GM21390 (cell line): Measurements from ENCODE around the gene IVNS1ABP.

Experiments
- ATAC-seq: cut with Tn5 transposase; IDR thresholded peaks from one replicate; pipeline ENCODE4 v1.9.1; 2021; ENCODE audit not compliant: unreplicated experiment

IVNS1ABP gene

GRCh38 chr1:185295091-185295490, 22.0 kb downstream of the IVNS1ABP start:
- no peak for ATAC-seq

- no peak for ATAC-seq
Measured at GRCh38 chr1:185293967-185294542, 23.0 kb downstream of the IVNS1ABP start.

- no peak for ATAC-seq
Measured at GRCh38 chr1:185292237-185292636, 24.8 kb downstream of the IVNS1ABP start.

GRCh38 chr1:185291652-185292051, 25.4 kb downstream of the IVNS1ABP start:
- no peak for ATAC-seq

- no peak for ATAC-seq
Measured at GRCh38 chr1:185291159-185291558, 25.9 kb downstream of the IVNS1ABP start.

- no peak for ATAC-seq
Measured at GRCh38 chr1:185289880-185290279, 27.2 kb downstream of the IVNS1ABP start.

- ATAC-seq, result no peak
Measured at GRCh38 chr1:185288435-185288834, 28.6 kb downstream of the IVNS1ABP start.

- ATAC-seq, result no peak
Measured at GRCh38 chr1:185287451-185287850, 29.6 kb downstream of the IVNS1ABP start.

GRCh38 chr1:185284533-185285276, 32.3 kb downstream of the IVNS1ABP start:
- no peak for ATAC-seq

GRCh38 chr1:185284116-185284515, 32.9 kb downstream of the IVNS1ABP start:
- no peak for ATAC-seq

- ATAC-seq, result peak; percentile 88
Measured at GRCh38 chr1:185281245-185281644, 35.8 kb downstream of the IVNS1ABP start.

- ATAC-seq, result no peak
Measured at GRCh38 chr1:185280589-185280988, 36.5 kb downstream of the IVNS1ABP start.

GRCh38 chr1:185279571-185279970, 37.5 kb downstream of the IVNS1ABP start:
- no peak for ATAC-seq

GRCh38 chr1:185271921-185272320, 45.1 kb downstream of the IVNS1ABP start:
- ATAC-seq, result no peak

- no peak for ATAC-seq
Measured at GRCh38 chr1:185268352-185268751, 48.7 kb downstream of the IVNS1ABP start.

- no peak for ATAC-seq
Measured at GRCh38 chr1:185267701-185268100, 49.3 kb downstream of the IVNS1ABP start.

- no peak for ATAC-seq
Measured at GRCh38 chr1:185267301-185267700, 49.7 kb downstream of the IVNS1ABP start.

- no peak for ATAC-seq
Measured at GRCh38 chr1:185265314-185265713, 51.7 kb downstream of the IVNS1ABP start.

GRCh38 chr1:185263780-185264179, 53.3 kb downstream of the IVNS1ABP start:
- ATAC-seq, result no peak

GRCh38 chr1:185263292-185263691, 53.8 kb downstream of the IVNS1ABP start:
- ATAC-seq, result no peak

- no peak for ATAC-seq
Measured at GRCh38 chr1:185262151-185262550, 54.9 kb downstream of the IVNS1ABP start.

- ATAC-seq, result no peak
Measured at GRCh38 chr1:185260611-185261010, 56.4 kb downstream of the IVNS1ABP start.

- ATAC-seq, result no peak
Measured at GRCh38 chr1:185258676-185259075, 58.4 kb downstream of the IVNS1ABP start.
